ENCODE results near the gene FAU.
"Not testable (repeated sequence)": the region's sequence is repeated elsewhere in the genome, so short reads cannot be mapped to it uniquely, and the experiment has no call there.

Gene FAU

GRCh38 chr11:65118891-65119669 is 2.9 kb downstream of the FAU start:
- not testable (repeated sequence) for DNase-seq

GRCh38 chr11:65118097-65118837 is 3.7 kb downstream of the FAU start:
- no peak for DNase-seq

DNA sequence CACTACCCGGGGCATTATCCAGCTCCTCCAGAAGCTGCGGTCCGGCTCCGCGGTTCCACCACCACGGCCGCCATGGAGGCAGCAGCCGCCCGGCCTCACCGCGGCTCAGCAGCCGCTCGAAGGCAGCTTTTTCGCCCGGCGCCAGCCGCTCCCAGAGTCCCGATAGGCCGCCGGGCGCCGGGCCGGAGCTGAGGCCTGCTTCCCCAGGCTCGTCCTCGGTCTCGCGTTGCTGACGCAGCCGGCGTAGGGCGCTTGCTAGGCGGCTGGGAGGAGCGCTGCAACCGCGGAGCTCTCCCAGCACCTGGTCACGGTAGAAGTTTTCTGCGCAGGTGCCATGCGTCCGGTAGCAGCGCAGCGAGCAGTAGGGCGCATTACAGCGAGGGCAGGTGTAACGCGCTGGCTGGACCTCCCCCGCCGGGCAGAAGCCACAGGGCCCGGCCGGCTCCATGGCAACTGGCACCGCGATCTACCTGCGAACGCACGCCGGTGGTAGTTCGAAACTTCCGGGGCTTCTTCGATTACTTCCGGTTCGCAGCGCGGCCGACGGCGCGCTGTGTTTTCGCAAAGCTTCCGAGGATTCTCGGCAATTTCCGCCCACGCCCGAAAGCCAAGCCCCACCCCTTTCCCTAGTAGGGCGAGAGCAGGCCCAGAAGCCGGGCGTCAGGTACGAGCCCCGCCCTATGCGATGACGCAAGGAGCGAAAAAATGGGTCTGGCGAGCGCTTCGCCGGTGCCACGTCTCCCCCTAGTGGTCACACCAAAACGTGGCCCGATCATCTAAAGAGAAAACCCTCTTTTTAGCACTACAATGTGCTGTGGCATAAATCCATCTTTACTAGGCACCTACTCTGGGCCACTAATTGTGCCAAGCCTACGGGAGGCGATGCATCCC is 4.5 kb downstream of the FAU start, which contains the start of gene ZNHIT2:
Gene ZNHIT2 (minus strand): TSS at position 496 of the 891 bp plus-strand sequence. CDS start 48 bp downstream, at position 448.
- DNase-seq, result peak; percentile 100

DNA sequence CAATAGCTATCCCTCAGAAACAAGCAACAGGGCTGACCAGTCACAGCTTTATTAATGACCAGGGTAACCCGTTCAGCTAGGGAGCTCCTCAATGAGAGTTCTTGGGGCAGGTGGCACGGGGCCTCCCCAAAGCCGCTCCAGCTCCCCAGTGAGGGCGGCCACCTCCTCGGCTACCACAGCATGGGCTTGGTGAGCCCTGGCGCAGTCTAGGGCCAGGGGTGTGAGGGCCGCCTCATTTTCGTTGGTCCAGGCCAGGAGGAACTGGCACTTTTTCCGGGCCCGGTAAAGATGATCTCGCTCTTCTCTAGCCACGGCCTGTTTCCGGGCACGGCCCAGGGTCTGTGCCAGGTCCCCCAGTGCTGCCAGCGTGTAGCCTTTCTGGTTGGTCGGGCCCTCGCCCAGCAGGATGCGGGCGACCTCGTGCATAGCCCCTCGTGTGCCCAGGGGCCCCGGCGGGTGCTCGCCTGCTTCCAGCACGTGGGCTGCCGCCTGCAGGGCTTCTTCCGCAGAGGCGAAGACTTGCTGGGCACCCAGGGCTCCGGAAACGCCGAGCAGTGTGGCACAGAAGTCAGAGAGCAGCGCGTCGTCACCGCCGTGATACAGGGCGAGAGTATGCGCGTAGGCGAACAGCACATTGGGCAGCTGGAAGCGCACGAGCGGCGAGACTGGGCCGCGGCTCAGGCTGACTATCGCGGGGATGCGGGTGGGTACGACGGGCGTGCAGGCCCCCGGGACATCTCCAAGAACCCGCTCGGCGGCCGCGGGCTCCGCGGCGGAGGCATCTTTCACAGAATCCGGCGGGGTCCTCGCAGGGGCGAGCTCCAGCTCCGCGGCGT is 5.3 kb downstream of the FAU start:
- DNase-seq, result peak; percentile 79

DNA sequence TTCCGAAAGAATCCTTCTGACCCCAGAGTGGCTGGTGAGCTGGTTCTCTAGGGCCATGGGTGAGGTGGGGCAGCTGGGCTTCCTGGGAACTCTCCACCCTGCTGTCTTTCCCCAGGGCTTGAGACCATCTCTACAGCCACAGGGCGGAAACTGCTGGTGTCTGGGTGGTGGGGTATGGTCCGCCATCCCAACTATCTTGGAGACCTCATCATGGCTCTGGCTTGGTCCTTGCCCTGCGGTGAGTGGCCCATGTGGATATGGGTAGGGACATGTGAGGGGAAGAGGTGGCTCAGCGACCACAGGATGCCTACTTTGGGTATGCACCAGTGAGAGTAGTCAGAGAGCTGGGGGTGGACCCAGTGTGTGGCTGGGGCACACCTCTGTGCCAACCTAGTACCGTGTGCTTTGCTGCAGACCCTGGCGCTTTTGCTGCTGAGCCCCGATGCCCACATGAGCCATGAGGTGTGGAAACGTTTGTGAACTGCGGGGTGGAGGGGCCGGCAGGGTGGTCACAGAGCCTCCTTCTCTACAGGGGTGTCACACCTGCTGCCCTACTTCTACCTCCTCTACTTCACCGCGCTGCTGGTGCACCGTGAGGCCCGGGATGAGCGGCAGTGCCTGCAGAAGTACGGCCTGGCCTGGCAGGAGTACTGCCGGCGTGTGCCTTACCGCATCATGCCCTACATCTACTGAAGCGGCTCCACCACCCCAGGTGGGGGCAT is 6.4 kb downstream of the FAU start:
- DNase-seq, result no peak

DNA sequence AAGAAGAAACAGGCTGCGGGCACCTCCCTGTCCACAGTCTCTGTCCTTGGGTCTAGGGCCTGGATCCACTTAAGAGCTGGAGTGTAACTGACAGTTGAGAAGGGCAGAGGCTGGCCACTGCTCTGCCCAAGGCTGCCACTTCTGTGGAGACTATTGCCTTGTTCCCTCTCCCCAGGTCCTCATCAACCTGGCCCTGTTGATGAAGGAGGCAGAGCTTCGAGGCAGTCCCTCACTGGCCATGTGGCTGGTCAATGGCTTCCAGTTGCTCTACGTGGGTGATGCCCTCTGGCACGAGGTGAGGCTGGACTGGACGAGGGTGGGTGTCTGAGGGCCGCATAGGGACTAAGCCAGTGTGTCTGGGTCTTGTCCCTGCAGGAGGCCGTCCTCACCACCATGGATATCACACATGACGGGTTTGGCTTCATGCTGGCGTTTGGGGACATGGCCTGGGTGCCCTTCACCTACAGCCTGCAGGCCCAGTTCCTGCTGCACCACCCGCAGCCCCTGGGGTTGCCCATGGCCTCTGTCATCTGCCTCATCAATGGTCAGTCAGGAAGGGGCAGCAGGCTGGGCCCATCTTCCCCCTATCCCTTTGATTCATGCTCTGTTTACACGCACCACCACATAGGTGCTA is 7.3 kb downstream of the FAU start:
- no peak for DNase-seq

DNA sequence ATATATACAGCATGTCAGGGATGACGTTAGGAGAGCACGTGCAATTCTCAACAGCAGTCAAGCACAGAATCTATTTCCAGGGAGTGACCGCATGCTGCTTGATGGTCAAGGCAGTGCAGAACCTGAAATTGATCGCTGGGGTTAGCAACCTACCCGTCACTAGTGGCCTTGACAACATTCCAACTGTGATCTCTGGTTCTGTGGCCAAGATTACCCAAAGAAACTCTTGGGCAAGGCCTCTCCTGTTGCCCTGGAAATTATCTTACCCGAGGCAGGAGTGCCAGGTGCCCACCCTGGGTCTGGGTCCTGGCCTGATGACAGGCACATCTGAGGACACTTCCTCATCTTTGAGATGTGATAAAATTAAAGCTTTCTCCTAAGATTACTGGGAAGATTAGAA is 8.1 kb downstream of the FAU start:
- no peak for DNase-seq

GRCh38 chr11:65113361-65113756 is 8.6 kb downstream of the FAU start:
- no peak for DNase-seq

DNA sequence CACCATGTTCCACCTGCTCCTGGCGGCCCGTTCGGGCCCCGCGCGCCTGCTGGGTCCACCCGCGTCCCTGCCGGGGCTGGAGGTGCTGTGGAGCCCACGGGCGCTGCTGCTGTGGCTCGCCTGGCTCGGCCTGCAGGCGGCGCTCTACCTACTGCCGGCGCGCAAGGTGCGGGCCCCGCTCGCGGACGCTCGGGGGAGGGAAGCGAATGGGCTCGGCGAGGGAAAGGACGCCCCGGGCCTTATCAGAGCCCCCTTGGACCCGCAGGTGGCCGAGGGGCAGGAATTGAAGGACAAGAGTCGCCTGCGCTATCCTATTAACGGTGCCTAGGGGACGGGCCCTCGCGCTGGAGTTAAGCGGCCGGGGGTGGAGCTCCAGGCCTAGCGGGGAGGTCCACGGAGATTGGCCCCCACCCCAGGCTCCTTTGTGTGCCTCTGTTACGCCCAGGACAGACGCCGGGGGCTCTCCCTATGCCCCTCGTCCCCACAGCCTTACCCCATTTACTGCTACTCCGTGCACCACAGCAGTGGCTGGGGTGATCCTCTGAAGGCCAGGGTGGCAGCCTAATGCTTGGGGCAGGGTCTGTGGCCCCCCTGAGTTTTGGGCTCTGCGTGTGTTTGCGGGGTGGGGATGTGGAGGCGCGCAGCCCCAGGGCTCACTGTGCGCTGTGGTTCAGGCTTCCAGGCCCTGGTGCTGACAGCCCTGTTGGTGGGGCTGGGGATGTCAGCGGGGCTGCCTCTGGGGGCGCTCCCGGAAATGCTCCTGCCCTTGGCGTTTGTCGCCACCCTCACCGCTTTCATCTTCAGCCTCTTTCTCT is 9.2 kb downstream of the FAU start:
- peak; percentile 84 for DNase-seq

GRCh38 chr11:65111744-65112545 is 10.0 kb downstream of the FAU start, which contains the start of gene TM7SF2:
Gene TM7SF2 (plus strand): TSS chr11:65111872. CDS start chr11:65112016, 144 bp downstream.
- DNase-seq, result peak; percentile 97

- no peak for DNase-seq
Measured at GRCh38 chr11:65111159-65111743, 10.7 kb downstream of the FAU start.

GRCh38 chr11:65110354-65110861 is 11.5 kb downstream of the FAU start:
- peak; percentile 96 for DNase-seq

DNA sequence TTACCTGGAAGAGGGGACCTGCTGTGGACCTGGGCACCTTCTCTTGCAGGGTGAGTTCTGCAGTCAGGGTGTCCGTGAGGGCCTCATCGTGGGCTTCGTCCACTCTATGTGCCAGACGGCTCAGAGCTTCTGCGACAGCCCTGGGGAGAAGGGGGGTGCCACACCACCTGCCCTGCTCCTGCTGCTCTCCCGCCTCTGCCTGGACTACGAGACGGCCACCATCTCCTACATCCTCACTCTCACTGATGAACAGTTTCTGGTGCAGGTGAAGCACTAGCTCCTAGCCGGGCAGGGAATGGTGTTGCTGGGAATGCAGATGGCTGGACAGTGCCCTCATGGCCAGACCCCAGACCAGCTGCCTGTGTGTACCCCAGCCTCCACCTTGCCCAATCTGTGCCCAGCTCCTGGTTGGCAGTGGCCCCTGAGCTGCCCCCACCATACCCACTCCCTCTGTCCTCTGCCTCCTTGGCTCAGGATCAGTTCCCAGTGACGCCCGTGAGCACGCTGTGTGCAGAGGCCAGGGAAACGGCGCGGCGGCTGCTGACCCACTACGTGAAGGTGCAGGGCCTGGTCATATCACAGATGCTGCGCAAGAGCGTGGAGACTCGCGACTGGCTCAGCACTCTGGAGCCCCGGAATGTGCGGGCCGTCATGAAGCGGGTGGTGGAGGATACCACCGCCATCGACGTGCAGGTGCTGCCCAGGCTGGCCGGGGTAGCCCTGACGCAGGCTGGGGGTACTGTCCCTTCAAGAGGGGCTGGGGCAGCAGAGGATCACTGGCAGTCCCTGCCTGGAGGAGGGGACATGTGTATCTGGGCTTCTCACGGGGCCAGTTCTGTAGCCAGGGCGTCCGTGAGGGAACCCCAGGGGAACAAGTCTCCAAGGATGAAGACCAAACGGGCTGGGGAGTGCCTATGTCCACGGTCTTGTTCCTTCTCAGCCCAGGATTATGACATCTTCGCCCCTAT is 12.4 kb downstream of the FAU start:
- DNase-seq, result no peak

GRCh38 chr11:65108469-65109123 is 13.3 kb downstream of the FAU start:
- no peak for DNase-seq

GRCh38 chr11:65107751-65108468 is 14.0 kb downstream of the FAU start:
- DNase-seq, result no peak

GRCh38 chr11:65107078-65107477 is 14.9 kb downstream of the FAU start:
- no peak for DNase-seq

All from activated CD4-positive, alpha-beta T cell treated with anti-CD3 and anti-CD28 coated beads, Interleukin-2, Interleukin-6, amounts not matched to agents 100 ng/mL and 50 ng/mL, durations not matched to agents 16 hours and 8 hours (primary cell).